ENCODE results near the gene MYRF. TPM values are rescaled to one million over a fixed set of nuclear protein-coding genes. Genes with fewer than 3 reads are reported as not detected.

The MYRF gene
- total RNA-seq, 1 donor from 2014 or later: 0.20 TPM

DNA sequence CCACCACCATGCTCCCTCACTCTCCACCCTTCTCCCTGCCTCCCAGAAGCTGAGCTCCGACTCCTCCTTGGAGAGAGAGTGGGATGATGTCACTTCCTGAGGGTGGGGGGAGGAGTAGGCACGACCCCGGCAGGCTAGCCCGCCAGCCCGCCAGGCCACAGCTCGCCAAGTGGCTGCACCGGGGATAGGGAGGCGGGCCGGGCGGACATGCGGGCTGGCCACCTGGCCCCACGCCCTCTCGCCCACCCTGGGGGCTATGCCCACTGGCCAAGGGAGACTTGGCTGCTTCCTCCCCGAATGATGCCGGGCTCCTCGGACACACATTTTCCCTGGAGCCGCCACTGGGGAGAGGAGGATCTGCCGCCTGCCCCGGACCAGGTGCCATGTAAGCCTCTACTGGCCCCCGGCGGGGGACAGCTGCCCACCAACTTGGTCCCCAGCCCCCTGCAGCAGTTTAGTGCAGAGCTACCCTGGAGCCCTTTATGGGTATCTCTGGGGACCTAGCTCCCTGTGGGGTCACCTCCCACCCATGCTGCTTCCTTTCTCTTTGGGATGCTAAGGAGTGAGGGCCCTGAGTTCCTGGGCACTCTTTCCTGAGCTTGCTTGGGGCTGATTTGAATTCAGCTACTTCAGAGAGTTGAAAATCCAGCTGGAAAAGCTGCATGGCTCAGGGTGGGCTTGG is 33.7 kb upstream of the MYRF start:
- peak in 1 of 2 donors; percentile 58 for DNase-seq (ENCODE audit: low read depth in 2 of 2)

DNA sequence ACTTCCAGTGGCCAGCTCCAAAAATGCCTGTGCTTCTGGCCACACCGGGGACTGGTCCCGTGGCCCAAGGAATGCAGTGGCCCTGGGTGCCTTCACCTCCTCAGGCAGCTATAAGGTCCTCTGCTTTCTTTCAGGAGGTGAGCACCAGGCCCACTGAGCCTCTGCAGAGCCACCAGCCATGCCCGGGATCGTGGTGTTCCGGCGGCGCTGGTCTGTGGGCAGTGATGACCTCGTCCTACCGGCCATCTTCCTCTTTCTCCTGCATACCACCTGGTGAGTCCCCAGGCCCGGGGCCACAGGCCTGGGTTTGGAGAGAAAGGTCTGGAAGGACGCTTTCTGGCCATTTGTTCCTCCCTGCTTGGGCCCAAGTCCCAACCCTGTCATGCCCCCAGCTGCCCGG is 32.5 kb upstream of the MYRF start:
- DNase-seq (ENCODE audit: low read depth in 2 of 2): no peak

DNA sequence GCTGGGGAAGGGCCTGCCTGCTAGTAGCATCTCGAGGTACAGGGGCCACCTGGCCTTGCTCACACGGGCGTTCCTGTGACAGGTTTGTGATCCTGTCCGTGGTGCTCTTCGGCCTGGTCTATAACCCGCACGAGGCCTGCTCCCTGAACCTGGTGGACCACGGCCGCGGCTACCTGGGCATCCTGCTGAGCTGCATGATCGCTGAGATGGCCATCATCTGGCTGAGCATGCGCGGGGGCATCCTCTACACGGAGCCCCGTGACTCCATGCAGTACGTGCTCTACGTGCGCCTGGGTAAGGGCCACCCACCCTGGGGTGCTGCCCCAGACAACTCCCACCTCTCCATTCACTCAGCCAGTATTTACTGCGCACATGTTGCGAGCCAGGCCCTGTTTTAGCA is 31.8 kb upstream of the MYRF start:
- DNase-seq (ENCODE audit: low read depth in 2 of 2): no peak

DNA sequence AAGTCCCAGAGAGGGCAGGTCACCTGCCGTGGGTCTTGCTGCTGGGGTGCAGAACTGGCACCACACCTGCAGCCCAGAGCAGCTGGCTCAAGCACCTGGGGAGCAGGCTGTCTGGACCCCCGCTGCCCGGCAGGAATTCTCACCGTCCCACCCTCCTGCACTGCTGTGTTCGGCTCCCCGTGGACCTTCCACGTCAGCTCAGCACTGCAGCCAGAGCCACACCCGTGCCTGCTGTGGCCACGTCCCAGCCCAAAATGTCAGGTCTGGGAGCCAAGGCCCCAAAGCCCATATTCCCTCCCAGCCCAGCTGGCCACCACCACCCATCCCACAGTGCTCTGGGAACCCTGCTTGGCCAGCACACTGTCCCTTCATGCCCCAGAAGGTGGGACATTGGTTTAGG is 28.0 kb upstream of the MYRF start:
- no peak for DNase-seq (ENCODE audit: low read depth in 2 of 2)

DNA sequence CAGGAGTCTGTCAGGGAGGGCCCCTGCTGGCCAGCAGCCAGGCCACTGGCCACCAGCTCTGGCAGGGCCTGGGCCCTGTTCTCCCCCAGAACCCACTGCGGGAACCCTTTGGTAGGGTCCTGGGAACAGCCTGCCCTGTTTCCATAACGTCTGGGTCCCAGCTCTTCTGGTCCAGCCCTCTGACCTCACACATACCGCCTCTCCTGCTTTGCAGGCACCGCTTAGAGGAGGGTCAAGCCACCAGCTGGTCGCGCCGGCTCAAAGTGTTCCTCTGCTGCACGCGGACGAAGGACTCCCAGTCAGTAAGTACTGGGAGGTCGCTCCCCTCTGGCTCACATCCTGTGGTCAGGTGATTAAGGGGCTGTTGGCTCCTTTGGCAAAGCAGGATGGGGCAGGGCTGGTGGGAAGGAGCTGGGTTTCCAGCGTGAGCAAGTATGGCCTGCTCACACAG is 26.6 kb upstream of the MYRF start:
- DNase-seq (ENCODE audit: low read depth in 2 of 2): peak; percentile 20 to 67

DNA sequence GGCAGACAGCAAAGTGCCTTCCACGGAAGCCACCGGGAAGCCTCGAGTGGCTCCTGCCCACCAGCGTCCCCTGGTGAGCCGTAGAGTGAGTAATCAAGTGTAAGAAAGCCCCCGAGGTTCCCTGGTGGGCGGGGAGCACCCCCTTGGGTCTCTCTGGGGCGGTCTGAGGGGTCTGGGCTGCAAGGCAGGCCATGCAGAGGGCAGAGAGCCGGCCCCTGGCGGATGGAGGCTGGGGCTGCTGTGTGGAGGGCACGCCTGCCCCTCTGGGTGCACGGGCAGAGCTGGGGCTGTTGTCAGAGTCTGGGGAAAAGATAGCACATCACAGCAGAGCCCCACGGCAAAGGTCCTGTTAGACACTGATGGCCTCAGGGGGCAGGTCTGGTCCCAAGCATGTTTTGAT is 25.7 kb upstream of the MYRF start:
- no peak for DNase-seq (ENCODE audit: low read depth in 2 of 2)

DNA sequence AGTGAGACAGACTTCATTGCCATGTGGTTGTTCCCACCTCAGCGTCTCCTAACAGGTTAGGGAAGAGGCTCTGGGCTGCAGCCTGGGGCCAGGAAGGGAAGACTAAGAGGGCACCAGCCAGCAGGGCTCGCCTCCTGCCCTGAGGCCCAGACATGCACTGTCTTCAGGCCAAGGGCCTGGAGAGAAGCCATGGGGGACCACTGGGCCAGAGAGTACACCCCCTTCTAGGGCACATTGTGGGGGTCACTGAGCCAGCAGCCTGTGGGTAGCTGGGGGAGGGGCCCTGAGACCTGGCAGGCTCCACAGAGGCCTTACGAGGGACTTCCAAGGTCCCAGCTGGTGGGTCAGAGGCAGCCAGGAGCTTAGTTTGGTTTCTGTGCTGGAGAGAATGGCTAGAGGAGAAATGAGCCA is 25.0 kb upstream of the MYRF start:
- no peak for DNase-seq (ENCODE audit: low read depth in 2 of 2)

DNA sequence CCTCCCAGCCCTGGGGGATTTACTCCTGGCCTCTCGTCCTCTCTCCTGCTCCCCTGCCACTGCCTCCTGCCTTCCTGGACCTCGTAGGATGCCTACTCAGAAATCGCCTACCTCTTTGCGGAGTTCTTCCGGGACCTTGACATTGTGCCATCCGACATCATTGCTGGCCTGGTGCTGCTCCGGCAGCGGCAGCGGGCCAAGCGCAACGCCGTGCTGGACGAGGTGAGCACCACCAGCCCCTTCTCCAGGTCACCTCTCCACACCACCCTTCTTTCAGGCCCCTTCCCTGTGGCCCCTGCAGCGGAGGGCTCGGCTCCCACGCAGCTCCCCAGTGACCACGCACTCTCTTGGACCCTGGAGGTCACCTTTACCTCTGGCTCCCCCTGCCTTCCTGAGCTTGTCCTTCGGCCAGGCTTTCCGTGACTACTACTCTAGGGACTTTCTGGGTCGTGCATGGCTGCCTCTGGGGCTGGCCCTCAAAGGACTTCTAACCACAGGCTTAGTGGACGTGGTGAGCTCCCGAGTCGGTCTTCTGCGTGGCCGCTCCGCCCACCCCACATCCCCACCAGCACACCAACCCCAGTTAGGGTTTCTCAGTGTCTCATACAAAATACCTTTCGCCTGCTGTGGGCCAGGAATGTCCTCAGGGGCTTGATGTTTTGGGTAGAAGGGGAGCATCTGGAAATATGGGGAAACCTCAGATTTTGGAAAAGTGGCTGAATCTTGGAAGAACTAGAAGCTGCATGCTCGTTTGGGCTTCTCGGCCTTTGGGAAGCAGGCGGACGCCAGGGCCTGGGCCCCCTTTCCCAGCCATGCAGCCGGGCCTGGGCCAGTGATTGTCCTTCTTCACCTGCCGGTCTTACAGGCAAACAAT is 24.1 kb upstream of the MYRF start:
- DNase-seq (ENCODE audit: low read depth in 2 of 2): no peak

DNA sequence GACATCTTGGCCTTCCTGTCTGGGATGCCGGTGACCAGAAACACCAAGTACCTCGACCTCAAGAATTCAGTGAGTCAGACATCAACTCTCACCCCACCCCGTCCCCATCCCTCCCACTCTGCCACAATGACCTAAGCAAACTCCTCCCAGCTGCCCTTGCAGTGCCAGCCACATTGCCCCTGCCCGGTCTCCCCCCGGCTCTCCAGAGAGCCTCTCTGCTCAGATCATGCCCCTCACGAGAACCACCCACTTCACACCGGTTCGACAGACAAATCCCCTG is 23.6 kb upstream of the MYRF start:
- peak in 1 of 2 donors; percentile 25 for DNase-seq (ENCODE audit: low read depth in 2 of 2)

DNA sequence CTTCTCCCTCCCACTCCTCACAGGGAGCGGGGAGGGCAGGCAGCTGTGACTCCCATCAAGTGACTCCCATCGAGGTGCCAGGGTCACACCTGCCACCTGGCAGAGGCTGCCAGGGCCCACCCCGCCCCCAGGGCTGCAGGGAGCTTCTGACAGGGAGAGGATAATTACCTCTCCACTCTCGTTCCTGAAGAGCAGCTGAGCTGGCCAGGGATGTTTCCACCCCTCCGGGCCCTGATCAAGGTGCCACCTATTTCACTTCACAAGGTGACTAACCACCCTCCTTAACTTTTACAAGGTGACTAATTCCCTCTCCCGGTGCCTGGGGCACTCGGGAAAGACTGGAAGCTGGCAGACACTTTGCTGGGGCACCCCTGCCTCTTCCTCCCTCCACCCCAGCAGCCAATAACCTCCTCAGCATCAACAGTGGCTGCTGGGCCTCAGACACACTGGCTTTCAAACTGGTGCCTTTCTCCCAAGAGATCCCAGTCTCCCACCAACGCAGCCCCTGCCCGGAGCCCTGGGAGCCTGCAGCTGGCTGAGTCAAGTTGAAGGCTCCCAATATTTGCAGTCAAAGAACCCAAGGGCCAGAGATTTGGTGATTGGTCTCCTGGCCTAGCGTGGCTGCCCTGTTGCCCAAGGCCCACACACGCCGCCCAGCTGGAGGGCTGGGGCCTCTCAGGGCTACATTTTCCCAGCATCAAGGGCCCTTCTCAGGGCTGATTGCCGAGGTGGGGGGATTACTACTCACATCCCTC is 22.0 kb upstream of the MYRF start:
- DNase-seq (ENCODE audit: low read depth in 2 of 2): no peak

DNA sequence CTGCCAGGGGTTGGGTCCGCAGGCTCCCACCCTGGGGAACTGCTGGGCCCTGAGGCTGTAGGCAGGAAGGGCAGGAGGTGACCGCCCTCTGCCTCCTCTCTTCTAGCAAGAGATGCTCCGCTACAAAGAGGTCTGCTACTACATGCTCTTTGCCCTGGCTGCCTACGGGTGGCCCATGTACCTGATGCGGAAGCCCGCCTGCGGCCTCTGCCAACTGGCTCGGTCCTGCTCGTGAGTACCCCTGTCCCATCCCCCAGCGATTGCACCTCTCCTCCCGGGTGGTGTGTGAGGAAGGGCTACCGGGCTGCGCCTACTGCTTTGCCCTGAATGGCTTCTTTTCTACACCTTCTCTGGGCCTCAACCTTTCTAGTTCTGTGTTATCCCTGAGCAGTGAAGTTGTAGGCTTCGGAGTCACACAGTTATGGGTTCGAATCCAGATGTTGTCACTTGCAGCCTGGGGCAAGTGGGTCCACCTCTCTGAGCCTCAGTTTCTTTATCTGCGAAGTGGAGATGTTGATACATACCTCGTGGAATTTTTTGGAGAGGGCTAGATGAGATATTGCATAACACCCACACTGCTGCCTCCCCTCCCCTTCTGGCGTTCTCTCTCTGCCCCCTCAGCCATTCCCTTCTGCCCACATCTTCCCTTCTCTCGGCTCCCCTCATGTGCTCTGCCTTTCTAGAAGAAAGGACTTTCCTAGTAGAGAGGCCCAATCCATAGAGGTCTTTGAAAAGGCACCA is 21.1 kb upstream of the MYRF start:
- DNase-seq (ENCODE audit: low read depth in 2 of 2): no peak

DNA sequence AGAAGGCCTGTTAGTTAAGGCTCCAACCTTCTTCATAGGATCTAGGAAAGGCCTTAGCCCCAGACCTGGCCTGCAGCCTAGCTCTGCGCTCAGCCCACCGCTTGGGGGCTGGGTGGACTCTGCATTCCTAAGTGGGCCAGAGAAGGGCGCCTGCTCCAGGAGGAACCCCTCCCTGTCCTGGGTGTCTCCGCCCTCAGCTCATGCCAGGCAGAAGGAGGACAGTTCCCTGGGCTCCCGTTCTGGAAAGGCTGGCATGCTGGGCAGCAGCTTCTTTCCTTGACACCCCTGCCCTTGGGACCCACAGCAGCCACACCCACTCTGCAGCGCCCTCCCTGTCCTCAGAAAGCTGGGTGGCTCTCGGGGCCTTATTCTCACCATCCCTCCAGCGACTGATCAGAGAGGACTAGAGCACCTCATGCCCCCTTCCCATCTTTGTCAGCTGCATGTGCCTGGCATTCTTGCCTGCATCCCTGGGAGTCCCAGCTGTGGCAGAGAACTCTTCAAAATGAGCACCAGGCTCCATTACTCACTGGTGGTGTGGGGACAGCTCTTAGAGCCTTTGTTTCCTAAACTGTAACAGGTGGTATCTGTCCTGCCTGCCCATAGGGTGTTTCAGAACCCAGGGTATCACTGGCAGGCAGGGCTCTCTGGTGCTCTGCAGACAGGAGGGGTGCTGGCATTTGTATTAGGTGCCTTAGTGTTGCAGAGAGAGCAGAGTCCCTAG is 20.3 kb upstream of the MYRF start:
- no peak for DNase-seq (ENCODE audit: low read depth in 2 of 2)

DNA sequence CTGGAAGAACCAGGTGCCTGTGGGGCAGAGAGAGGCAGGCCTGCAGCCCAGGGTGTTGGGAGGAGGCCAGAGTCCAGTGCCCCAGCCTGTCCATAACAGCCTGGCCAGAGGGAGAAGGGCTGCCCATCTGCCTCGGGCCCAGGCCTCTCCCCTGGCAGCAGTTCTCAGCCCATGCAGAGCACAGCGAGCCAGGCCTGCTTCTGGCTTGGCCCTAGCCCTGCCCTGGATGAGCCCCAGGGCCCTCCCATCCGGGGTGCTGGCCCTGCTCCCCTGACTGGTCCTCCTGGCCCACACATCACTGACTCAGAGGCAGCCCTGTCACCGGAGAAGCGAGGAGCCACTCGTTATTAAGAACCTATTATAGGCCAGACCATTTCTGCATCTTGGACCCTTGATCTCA is 19.7 kb upstream of the MYRF start:
- DNase-seq (ENCODE audit: low read depth in 2 of 2): peak in 1 of 2 donors; percentile 17

DNA sequence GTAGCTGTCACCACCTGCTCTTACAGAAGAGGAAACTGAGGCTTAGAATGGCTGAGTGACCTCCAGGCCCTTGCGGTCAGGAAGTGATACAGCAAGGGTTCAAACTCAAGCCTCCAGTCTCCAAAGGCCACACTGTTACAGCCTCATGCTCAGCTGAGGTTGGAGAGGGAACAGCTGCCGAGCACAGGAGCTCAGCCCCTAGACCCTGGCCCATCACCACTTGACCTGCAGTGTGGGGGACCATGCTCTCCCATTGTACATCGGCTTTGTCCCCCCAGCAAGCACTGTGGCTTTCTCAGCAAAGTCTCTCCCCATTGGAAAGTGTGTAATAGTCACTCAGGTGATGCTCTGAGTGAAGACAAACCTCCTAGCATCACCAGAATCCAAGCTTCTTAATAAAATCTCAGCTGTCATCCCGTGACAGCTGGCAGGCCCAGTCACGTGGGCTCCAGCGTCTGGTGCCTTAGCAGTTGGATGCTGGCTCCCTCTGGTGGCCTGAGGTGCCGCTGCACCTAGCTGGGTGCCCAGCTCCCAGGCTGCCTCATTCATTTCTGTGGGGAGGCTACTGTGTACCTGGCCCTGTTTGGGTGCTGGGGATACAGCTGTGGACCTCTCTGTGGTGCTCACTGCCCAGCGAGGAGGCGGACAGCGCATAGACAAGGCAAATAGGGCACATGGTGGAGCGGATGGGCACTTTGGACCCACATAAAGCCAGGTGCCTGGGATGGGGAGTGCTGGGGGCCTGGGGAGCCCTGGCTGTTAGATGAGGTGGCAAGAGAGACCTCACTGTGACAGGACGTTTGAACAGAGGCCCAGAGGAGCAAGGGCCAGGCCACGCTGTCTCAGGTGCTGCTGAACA is 19.1 kb upstream of the MYRF start:
- peak; percentile 83 to 87 for DNase-seq (ENCODE audit: low read depth in 2 of 2)

DNA sequence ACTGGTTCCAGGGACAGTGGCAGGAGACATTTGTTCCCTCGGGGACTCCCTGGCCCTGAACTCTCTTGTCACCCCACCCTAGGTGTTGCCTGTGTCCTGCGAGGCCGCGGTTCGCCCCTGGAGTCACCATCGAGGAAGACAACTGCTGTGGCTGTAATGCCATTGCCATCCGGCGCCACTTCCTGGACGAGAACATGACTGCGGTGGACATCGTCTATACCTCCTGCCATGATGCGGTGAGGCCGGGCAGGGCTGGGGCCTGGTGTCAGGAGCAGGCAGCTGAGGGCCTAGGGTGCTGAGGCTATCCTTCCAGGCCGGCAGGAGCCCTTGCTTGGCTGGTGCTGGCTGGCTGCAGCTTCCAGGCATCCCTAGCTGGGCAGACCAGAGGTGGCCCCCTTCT is 17.7 kb upstream of the MYRF start:
- no peak for DNase-seq (ENCODE audit: low read depth in 2 of 2)

DNA sequence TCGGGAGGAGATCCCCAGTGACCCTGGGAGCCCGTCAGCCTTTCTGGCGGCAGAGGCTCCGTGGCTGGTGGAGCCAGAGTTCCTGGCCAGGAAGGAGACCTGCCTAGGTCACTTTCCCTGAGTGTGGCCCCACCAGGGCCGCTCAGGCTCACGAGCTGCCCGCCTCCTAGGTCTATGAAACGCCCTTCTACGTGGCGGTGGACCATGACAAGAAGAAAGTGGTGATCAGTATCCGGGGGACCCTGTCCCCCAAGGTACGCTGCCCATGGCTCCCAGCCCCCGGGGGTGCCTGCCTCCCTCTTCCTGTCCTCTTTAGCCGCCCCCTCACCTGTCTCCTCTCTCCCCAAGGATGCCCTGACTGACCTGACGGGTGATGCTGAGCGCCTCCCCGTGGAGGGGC is 17.0 kb upstream of the MYRF start:
- no peak for DNase-seq (ENCODE audit: low read depth in 2 of 2)

DNA sequence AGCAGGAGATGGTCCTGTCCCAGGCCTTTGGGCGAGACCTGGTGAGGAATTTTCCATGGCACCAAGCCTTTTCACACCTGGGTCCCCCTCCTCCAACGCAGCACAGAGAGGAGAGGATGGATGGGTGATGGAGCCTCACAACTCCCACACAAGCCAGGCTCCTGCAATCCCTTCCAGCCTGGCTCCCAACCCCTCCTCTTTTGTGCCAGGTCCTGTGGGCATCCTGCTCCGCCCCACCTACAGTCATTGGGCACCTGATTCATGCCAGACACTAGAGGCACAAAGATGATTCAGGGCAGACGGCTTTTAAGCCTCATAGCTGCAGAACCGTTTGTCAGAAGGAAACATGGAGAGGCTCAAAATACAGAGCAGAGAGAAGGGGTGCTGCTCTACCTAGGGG is 16.1 kb upstream of the MYRF start:
- no peak for DNase-seq (ENCODE audit: low read depth in 2 of 2)

DNA sequence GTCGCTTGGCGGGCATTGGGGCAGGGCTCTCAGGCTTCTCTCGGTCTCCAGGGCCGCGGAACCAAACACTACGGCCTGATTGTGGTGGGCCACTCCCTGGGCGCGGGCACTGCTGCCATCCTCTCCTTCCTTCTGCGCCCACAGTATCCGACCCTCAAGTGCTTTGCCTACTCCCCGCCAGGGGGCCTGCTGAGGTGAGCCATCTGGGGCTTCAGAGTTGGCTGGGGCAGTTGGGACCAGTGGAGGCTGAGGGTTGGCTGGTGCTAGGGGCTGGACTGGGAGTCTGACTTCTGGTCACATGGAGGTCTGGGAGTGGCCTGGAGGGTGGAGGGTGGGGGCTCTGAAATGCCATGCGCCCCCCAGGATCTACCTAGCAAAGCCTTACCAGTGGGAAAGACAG is 15.3 kb upstream of the MYRF start:
- no peak for DNase-seq (ENCODE audit: low read depth in 2 of 2)

DNA sequence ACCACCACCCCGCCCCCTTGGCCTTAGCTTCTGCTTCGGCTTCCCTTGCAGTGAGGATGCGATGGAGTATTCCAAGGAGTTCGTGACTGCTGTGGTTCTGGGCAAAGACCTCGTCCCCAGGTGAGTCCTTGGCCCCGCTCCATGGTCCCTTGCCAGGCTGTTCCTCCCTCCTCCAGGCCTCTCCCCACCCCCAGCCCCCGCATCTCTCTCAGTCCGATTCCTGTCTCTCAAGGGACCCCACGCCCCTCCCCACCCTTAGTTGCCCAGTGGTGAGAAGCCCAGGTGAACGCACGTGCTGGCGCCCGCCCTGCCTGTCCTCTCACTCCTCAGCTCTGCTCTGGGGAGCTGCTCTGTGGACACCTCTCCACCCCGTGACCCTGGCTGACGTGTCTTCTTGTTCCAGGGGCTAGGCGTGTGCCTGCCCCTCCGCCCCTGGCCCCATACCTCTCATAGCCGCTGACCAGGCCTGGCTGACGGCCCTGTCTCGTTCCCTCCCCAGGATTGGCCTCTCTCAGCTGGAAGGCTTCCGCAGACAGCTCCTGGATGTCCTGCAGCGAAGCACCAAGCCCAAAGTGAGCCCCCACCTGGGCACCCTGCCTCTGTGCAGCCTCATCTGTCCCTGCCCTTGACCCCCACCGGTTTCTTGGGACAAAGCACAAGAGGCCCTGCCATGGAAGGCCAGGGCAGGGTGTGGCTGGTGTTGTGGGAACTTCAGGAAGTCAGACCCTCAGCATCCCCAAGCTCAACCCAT is 14.6 kb upstream of the MYRF start:
- DNase-seq (ENCODE audit: low read depth in 2 of 2): no peak

Measured in lung microvascular endothelial cell (primary cell).